NCI-H2107 treated with DMSO at 0.1 percent for 48 hours (cell line): ENCODE data around the gene RETREG1.
A peak's percentile ranks its signal among the peaks of the same experiment; 100 is the strongest.

Experiments
- DNase-seq: peaks from one replicate; lab custom pipeline; 2025; ENCODE audit not compliant: unreplicated experiment; lab: John Stamatoyannopoulos, UW

RETREG1 gene

GRCh38 chr5:16586556-16586955, 30.2 kb downstream of the RETREG1 start:
- no peak for DNase-seq

GRCh38 chr5:16585041-16585667, 31.6 kb downstream of the RETREG1 start:
- DNase-seq: no peak

GRCh38 chr5:16582081-16582480, 34.7 kb downstream of the RETREG1 start:
- no peak for DNase-seq

GRCh38 chr5:16580382-16580781, 36.4 kb downstream of the RETREG1 start:
- DNase-seq: no peak

- DNase-seq: no peak
Observed at GRCh38 chr5:16579142-16579847, 37.5 kb downstream of the RETREG1 start.

GRCh38 chr5:16578474-16578883, 38.3 kb downstream of the RETREG1 start:
- DNase-seq: no peak

- DNase-seq: no peak
Observed at GRCh38 chr5:16577677-16578076, 39.1 kb downstream of the RETREG1 start.

- no peak for DNase-seq
Observed at GRCh38 chr5:16574789-16575721, 41.7 kb downstream of the RETREG1 start.

- DNase-seq: no peak
Observed at GRCh38 chr5:16573401-16573800, 43.4 kb downstream of the RETREG1 start.

- DNase-seq: no peak
Observed at GRCh38 chr5:16572289-16573015, 44.3 kb downstream of the RETREG1 start.

- no peak for DNase-seq
Observed at GRCh38 chr5:16571016-16571415, 45.8 kb downstream of the RETREG1 start.

GRCh38 chr5:16570121-16570815, 46.5 kb downstream of the RETREG1 start:
- DNase-seq: no peak

GRCh38 chr5:16568875-16569580, 47.8 kb downstream of the RETREG1 start:
- peak; percentile 41 for DNase-seq

GRCh38 chr5:16567365-16567764, 49.4 kb downstream of the RETREG1 start:
- no peak for DNase-seq

- DNase-seq: no peak
Observed at GRCh38 chr5:16565118-16565517, 51.7 kb downstream of the RETREG1 start.

GRCh38 chr5:16564248-16564867, 52.4 kb downstream of the RETREG1 start:
- peak; percentile 27 for DNase-seq

GRCh38 chr5:16563686-16564085, 53.1 kb downstream of the RETREG1 start:
- DNase-seq: no peak

- no peak for DNase-seq
Observed at GRCh38 chr5:16561660-16562059, 55.1 kb downstream of the RETREG1 start.

GRCh38 chr5:16559702-16560101, 57.1 kb downstream of the RETREG1 start:
- DNase-seq: no peak
